Thoracic aorta (tissue), 2 donors: ENCODE data around the gene CFD. TPM values are rescaled to one million over a fixed set of nuclear protein-coding genes. Genes with fewer than 3 reads are reported as not detected.
"Not testable (repeated sequence)": the region's sequence is repeated elsewhere in the genome, so short reads cannot be mapped to it uniquely, and the experiment has no call there.

ENCODE experiments used
- ATAC-seq: fragments of 150-250 bp; one replicate; pipeline ENCODE4 v1.8.0; 2017; ENCODE audit warnings: low read depth; ENCODE audit not compliant: insufficient number of reproducible peaks, low FRiP score
- DNase-seq: peaks from one replicate; pipeline ENCODE4 v3.0.0-alpha.2; 2020; ENCODE audit warnings: low spot score
- H3K27ac ChIP-seq, 2 donors: fragments of 200-600 bp; sonication (generic); 1 replicate in 1 of 2; 2 replicates in 1 of 2; pipeline ENCODE4 v1.5.1; 2016; ENCODE audit warnings: mild to moderate bottlenecking in 2 of 2, moderate library complexity in 2 of 2
- H3K27me3 ChIP-seq: fragments of 200-600 bp; sonication (generic); replicated peaks from 2 replicates; pipeline ENCODE4 v1.6.0; 2016; ENCODE audit warnings: mild to moderate bottlenecking; ENCODE audit not compliant: insufficient read depth
- H3K36me3 ChIP-seq: fragments of 200-600 bp; sonication (generic); one replicate; pipeline ENCODE4 v1.5.1; 2016
- H3K4me1 ChIP-seq, 2 donors: fragments of 200-600 bp; sonication (generic); 1 replicate in 1 of 2; 2 replicates in 1 of 2; pipeline versions ENCODE4 v1.5.1 to v1.6.0; 2016; ENCODE audit warnings: low read depth in 2 of 2, mild to moderate bottlenecking in 1 of 2; ENCODE audit not compliant: control insufficient read depth in 1 of 2
- H3K4me3 ChIP-seq: fragments of 200-600 bp; sonication (generic); 2 replicates; pipeline ENCODE4 v1.5.1; 2016; ENCODE audit warnings: mild to moderate bottlenecking
- H3K9me3 ChIP-seq: fragments of 200-600 bp; sonication (generic); 2 replicates; pipeline ENCODE4 v1.5.1; 2016
- CTCF ChIP-seq: fragments of 200-600 bp; sonication (generic); IDR thresholded peaks from one replicate; pipeline ENCODE4 v1.5.1; 2019; ENCODE audit warnings: antibody characterized with exemption
- total RNA-seq, 2 donors: library from RNA; depleted of rRNA; stranded (reverse); fragments of >200 nt; gene quantifications; one replicate each; pipeline versions ENCODE4 v1.1.0 to v1.2.3, GENCODE V29; 2016

CFD gene
- total RNA-seq, 2 donors from 2014 or later = 472 to 781 TPM

GRCh38 chr19:815079-815774 lies 44.2 kb upstream of the CFD start:
- Histone ChIP-seq H3K27ac (no peak overlapping the region), H3K4me1 (no peaks in the 10 kb centered on the region), H3K36me3 (peaks cover 20% of the 10 kb centered on the region), H3K27me3 (no peaks in the 10 kb centered on the region), H3K4me3 (no peak overlapping the region), H3K9me3 (no peaks in the 10 kb centered on the region)
- DNase-seq = no peak
- no peak for ATAC-seq
- no peak for TF ChIP-seq CTCF

DNA sequence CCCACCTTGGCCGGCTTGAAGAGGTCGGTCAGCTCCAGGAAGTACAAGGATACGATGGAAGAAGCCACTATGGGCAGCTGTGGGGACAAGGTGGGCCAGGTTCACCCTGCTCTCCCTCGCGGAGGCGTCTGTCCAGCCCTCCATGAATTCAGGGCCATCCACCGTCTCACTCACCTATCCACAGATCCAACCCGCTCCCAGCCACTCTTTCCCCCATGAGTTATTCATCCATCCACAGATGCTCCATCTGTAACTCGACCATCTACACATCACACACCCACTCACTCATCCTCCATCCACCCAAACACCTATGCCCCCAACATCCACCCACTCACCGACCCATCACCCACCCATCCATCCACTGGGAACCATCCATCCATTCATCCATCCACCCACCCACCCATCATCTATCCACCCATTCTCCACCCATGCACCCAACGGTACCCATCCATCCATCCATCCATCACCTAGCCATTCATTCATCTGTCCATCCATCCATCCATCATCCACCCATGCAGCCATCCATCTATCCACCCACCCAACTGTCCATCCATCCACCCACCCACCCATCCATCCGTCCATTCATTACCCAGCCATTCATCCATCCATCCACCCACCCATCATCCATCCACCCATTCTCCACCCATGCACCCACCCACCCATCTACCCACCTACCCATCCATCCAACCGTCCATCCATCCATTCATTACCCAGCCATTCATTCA lies 43.5 kb upstream of the CFD start:
- no peak for DNase-seq

GRCh38 chr19:816500-816857 lies 43.0 kb upstream of the CFD start:
- H3K4me3 ChIP-seq = no peak overlapping the region
- peaks cover 2 to 3% of the 10 kb centered on the region in 2 donors for H3K4me1 ChIP-seq
- H3K9me3 ChIP-seq = no peaks in the 10 kb centered on the region
- no peak for ATAC-seq
- H3K27me3 ChIP-seq = peaks cover 3% of the 10 kb centered on the region
- DNase-seq = no peak
- no peak for TF ChIP-seq CTCF
- no peak overlapping the region for H3K27ac ChIP-seq
- H3K36me3 ChIP-seq = peaks cover 8% of the 10 kb centered on the region

More for the DNA sequence above, 43.5 kb upstream of the CFD start:
- ATAC-seq = no peak
- H3K4me3 ChIP-seq = no peak overlapping the region
- H3K36me3 ChIP-seq = peaks cover 13% of the 10 kb centered on the region
- no peaks in the 10 kb centered on the region for H3K27me3 ChIP-seq
- TF ChIP-seq CTCF = no peak
- no peak overlapping the region for H3K27ac ChIP-seq
- no peaks in the 10 kb centered on the region for H3K4me1 ChIP-seq
- no peaks in the 10 kb centered on the region for H3K9me3 ChIP-seq

DNA sequence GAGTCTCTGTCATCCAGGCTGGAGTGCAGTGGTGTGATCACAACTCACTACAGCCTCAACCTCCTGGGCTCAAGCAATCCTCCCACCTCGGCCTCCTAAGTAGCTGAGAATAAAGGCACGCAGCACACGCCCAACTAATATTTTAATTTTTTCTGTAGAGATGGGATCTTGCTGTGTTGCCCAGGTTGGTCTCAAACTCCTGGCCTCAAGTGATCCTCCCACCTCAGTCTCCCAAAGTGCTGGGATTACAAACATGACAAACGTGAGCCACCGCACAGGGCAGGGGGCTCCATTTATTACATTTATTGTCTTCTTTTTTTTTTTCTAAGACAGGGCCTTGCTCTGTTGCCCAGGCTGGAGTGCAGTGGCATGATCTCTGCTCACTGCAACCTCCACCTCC lies 39.3 kb upstream of the CFD start:
- DNase-seq, H3K4me3 ChIP-seq, H3K9me3 ChIP-seq, H3K27ac ChIP-seq, H3K36me3 ChIP-seq, H3K4me1 ChIP-seq, ATAC-seq: not testable (repeated sequence)
- H3K27me3 ChIP-seq = peaks cover 12% of the 10 kb centered on the region

- TF ChIP-seq CTCF = no peak
- no peak for DNase-seq
- no peaks in the 10 kb centered on the region for H3K9me3 ChIP-seq
- peaks cover 12% of the 10 kb centered on the region for H3K27me3 ChIP-seq
- ATAC-seq = no peak
- H3K4me1 ChIP-seq = peaks cover 6 to 8% of the 10 kb centered on the region in 2 donors
- H3K36me3 ChIP-seq = no peaks in the 10 kb centered on the region
- H3K27ac ChIP-seq = no peak overlapping the region
- peak overlapping the region; percentile 53 for H3K4me3 ChIP-seq
These were observed 38.1 kb upstream of the CFD start for GRCh38 chr19:821231-821824.
